K562 (cell line): ENCODE measurements around the gene SBF1. TPM values are rescaled to one million over a fixed set of nuclear protein-coding genes. Genes with fewer than 3 reads are reported as not detected.

Source experiments
- CREBBP ChIP-seq: IDR thresholded peaks from one replicate; pipeline ENCODE4 v1.6.1; 2012; ENCODE audit warnings: low read depth, mild to moderate bottlenecking, control low read depth, inconsistent platforms, low read length
- CREM ChIP-seq: IDR thresholded peaks from 2 replicates; pipeline ENCODE4 v1.6.1; 2014; ENCODE audit warnings: antibody characterized with exemption, low read depth
- EHMT2 ChIP-seq: fragments of 450-650 bp; IDR thresholded peaks from 2 replicates; pipeline ENCODE4 v1.6.1; 2018; ENCODE audit warnings: antibody characterized with exemption
- GTF2F1 ChIP-seq: IDR thresholded peaks from 2 replicates; pipeline ENCODE4 v1.6.1; 2011; ENCODE audit warnings: low read depth, low read length, improper control_type of control experiment
- HLTF ChIP-seq: fragments of 450-650 bp; IDR thresholded peaks from 2 replicates; pipeline ENCODE4 v1.6.1; 2016
- HMGN3 ChIP-seq: IDR thresholded peaks from 2 replicates; pipeline ENCODE4 v1.6.1; 2011; ENCODE audit warnings: borderline replicate concordance, low read depth, mild to moderate bottlenecking, mixed read lengths, low read length; ENCODE audit not compliant: insufficient read length; ENCODE audit errors: extremely low read depth
- KHSRP ChIP-seq: fragments of 450-650 bp; IDR thresholded peaks from 2 replicates; pipeline ENCODE4 v1.6.1; 2017
- MECOM ChIP-seq: fragments of 250-450 bp; sonication (Bioruptor Pico); IDR thresholded peaks from 2 replicates; pipeline ENCODE4 v1.8.0; 2022; ENCODE audit warnings: inconsistent platforms
- NR2C1 ChIP-seq, 2 experiments: fragments of 450-650 bp; IDR thresholded peaks; 2 replicates each; pipeline ENCODE4 v1.6.1; 2017; ENCODE audit warnings: mild to moderate bottlenecking in 2 of 2, antibody characterized with exemption in 1 of 2, inconsistent platforms in 1 of 2, missing compliant biosample characterization in 1 of 2, missing genetic modification characterization in 1 of 2
- RAD21 ChIP-seq, 2 experiments: fragments of 250-450 bp in 1 of 2; fragments of 450-650 bp in 1 of 2; sonication (Bioruptor Pico) in 1 of 2; formaldehyde crosslinking in 1 of 2; IDR thresholded peaks in 1 of 2; conservative IDR thresholded peaks in 1 of 2; 2 replicates each; pipeline versions ENCODE4 v1.4.0 to v1.8.0; 2020 to 2022; ENCODE audit warnings: mild to moderate bottlenecking in 2 of 2, moderate library complexity in 1 of 2
- RB1 ChIP-seq: fragments of 450-650 bp; IDR thresholded peaks from 2 replicates; pipeline ENCODE4 v1.6.1; 2017; ENCODE audit warnings: low read depth, mild to moderate bottlenecking
- RCOR1 ChIP-seq, 2 experiments: IDR thresholded peaks; 2 replicates each; pipeline ENCODE4 v1.6.1; 2012; ENCODE audit warnings: low read depth in 2 of 2, low read length in 2 of 2, borderline replicate concordance in 1 of 2, improper control_type of control experiment in 1 of 2
- SIRT6 ChIP-seq: IDR thresholded peaks from one replicate; pipeline ENCODE4 v1.6.1; 2012; ENCODE audit warnings: low read depth, mild to moderate bottlenecking, control low read depth, inconsistent platforms, low read length, moderate library complexity
- TARDBP ChIP-seq: fragments of 450-650 bp; IDR thresholded peaks from 2 replicates; pipeline ENCODE4 v1.6.1; 2016
- TEAD4 ChIP-seq, 2 experiments: sonication (generic) in 1 of 2; formaldehyde crosslinking in 1 of 2; IDR thresholded peaks; 2 replicates each; pipeline versions ENCODE4 v1.6.1 to v1.8.0; 2012 to 2022; ENCODE audit warnings: borderline replicate concordance in 1 of 2, inconsistent platforms in 1 of 2, low read length in 1 of 2, mild to moderate bottlenecking in 1 of 2, missing genetic modification reagents in 1 of 2
- ZKSCAN3 ChIP-seq: fragments of 250-450 bp; sonication (Bioruptor Pico); IDR thresholded peaks from 2 replicates; pipeline ENCODE4 v1.4.0; 2020
- ZNF354B ChIP-seq: fragments of 250-450 bp; sonication (Bioruptor Pico); IDR thresholded peaks from 2 replicates; pipeline ENCODE4 v1.4.0; 2020
- polyA plus RNA-seq, 8 experiments: library from polyadenylated mRNA; depleted of rRNA in 4 of 8; stranded (reverse) in 5 of 8; unstranded in 3 of 8; fragments of >200 nt; fragmentation: Nextera tagmentation in 2 of 8; fragmentation: Illumina TruSeq in 1 of 8; extraction: Ambion mirVana in 2 of 8; extraction: Trizol in 1 of 8; gene quantifications; 2 replicates each; pipeline versions ENCODE4 v1.2.1 to v1.2.3, GENCODE V29; 2011 to 2014; ENCODE audit warnings: inconsistent platforms in 1 of 8, missing spikeins in 1 of 8
- total RNA-seq, 7 experiments: library from RNA; depleted of rRNA in 6 of 7; stranded (reverse); fragments of >200 nt in 6 of 7; fragmentation: Illumina TruSeq in 2 of 7; extraction: Trizol in 2 of 7; gene quantifications; 2 replicates each; pipeline versions ENCODE4 v1.2.1 to v1.2.3, GENCODE V29; 2011 to 2021; ENCODE audit warnings: low replicate concordance in 1 of 7
- TF ChIP-seq, protein P1 (sequence below): sonication (generic); formaldehyde crosslinking; IDR thresholded peaks from 2 replicates; pipeline ENCODE4 v1.8.0; 2023; ENCODE audit warnings: mild to moderate bottlenecking, missing genetic modification reagents
- TF ChIP-seq, protein P2 (sequence below), 2 experiments: fragments of 450-650 bp; conservative IDR thresholded peaks; 2 replicates each; pipeline ENCODE4 v1.6.1; 2017; ENCODE audit warnings: mild to moderate bottlenecking in 2 of 2, moderate library complexity in 2 of 2
- TF ChIP-seq, protein P3 (sequence below): fragments of 450-650 bp; formaldehyde crosslinking; IDR thresholded peaks from 2 replicates; pipeline ENCODE4 v1.4.0; 2020; ENCODE audit warnings: mild to moderate bottlenecking, moderate library complexity
- TF ChIP-seq, protein P4 (sequence below): conservative IDR thresholded peaks from 2 replicates; pipeline ENCODE4 v1.6.1; 2011; ENCODE audit warnings: low read depth, mild to moderate bottlenecking, low read length; ENCODE audit not compliant: control insufficient read depth
- TF ChIP-seq, protein P5 (sequence below): sonication (generic); IDR thresholded peaks from 2 replicates; pipeline ENCODE4 v1.6.1; 2016

The SBF1 gene
- total and polyA plus RNA-seq, 9 of the 15 experiments (the other 6 are each of a cell fraction or from before 2014, with no cell fraction given) = 0.44 to 50.4 (median 11.4) TPM

GRCh38 chr22:50498322-50498890 lies 23.6 kb upstream of the SBF1 start (continued):
- TF ChIP-seq RAD21 (CRISPR knock-in tag; conservative IDR thresholded peaks at IDR 0.05 in 1 of 2, IDR thresholded peaks at IDR 0.05 in 1 of 2) (peak; percentile 58 to 69), HMGN3 (no peak), RB1 (peak; percentile 84), SIRT6 (no peak), KHSRP (no peak), MECOM (no peak), ZNF354B (CRISPR knock-in tag) (no peak), NR2C1 (IDR thresholded peaks at IDR 0.05) (peak; percentile 47; the same call in 1 of the 2 replicates), NR2C1 (tag; IDR thresholded peaks at IDR 0.05) (peak; percentile 24; the same call in 1 of the 2 replicates), TEAD4 (IDR thresholded peaks at IDR 0.05; ENCODE audit: low read length) (peak; percentile 25; the same call in 1 of the 2 replicates), TEAD4 (CRISPR knock-in tag; IDR thresholded peaks at IDR 0.05; ENCODE audit: borderline replicate concordance) (no peak), GTF2F1 (no peak), RCOR1 (IDR thresholded peaks at IDR 0.05; ENCODE audit: borderline replicate concordance in 1 of 2, low read depth in 2 of 2, low read length in 2 of 2) (peak in 1 of 2 experiments; percentile 20; a peak in 1 of 4 replicates), ZKSCAN3 (no peak), TARDBP (no peak), CREM (peak; percentile 24; the same call in 1 of the 2 replicates), CREBBP (no peak), EHMT2 (peak; percentile 90), HLTF (no peak)
- TF ChIP-seq, protein P1, sequence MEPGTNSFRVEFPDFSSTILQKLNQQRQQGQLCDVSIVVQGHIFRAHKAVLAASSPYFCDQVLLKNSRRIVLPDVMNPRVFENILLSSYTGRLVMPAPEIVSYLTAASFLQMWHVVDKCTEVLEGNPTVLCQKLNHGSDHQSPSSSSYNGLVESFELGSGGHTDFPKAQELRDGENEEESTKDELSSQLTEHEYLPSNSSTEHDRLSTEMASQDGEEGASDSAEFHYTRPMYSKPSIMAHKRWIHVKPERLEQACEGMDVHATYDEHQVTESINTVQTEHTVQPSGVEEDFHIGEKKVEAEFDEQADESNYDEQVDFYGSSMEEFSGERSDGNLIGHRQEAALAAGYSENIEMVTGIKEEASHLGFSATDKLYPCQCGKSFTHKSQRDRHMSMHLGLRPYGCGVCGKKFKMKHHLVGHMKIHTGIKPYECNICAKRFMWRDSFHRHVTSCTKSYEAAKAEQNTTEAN (CRISPR knock-in tag) = no peak
- TF ChIP-seq, protein P2, sequence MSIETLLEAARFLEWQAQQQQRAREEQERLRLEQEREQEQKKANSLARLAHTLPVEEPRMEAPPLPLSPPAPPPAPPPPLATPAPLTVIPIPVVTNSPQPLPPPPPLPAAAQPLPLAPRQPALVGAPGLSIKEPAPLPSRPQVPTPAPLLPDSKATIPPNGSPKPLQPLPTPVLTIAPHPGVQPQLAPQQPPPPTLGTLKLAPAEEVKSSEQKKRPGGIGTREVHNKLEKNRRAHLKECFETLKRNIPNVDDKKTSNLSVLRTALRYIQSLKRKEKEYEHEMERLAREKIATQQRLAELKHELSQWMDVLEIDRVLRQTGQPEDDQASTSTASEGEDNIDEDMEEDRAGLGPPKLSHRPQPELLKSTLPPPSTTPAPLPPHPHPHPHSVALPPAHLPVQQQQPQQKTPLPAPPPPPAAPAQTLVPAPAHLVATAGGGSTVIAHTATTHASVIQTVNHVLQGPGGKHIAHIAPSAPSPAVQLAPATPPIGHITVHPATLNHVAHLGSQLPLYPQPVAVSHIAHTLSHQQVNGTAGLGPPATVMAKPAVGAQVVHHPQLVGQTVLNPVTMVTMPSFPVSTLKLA (conservative IDR thresholded peaks at IDR 0.05) = peak in 1 of 2 experiments; percentile 37; a peak in 2 of 4 replicates
- TF ChIP-seq, protein P3, sequence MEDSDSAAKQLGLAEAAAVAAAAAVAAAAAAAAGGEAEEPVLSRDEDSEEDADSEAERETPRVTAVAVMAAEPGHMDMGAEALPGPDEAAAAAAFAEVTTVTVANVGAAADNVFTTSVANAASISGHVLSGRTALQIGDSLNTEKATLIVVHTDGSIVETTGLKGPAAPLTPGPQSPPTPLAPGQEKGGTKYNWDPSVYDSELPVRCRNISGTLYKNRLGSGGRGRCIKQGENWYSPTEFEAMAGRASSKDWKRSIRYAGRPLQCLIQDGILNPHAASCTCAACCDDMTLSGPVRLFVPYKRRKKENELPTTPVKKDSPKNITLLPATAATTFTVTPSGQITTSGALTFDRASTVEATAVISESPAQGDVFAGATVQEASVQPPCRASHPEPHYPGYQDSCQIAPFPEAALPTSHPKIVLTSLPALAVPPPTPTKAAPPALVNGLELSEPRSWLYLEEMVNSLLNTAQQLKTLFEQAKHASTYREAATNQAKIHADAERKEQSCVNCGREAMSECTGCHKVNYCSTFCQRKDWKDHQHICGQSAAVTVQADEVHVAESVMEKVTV = 0 out of 2 replicates have a peak, but pooled peaks have one; percentile 39
- TF ChIP-seq, protein P4, sequence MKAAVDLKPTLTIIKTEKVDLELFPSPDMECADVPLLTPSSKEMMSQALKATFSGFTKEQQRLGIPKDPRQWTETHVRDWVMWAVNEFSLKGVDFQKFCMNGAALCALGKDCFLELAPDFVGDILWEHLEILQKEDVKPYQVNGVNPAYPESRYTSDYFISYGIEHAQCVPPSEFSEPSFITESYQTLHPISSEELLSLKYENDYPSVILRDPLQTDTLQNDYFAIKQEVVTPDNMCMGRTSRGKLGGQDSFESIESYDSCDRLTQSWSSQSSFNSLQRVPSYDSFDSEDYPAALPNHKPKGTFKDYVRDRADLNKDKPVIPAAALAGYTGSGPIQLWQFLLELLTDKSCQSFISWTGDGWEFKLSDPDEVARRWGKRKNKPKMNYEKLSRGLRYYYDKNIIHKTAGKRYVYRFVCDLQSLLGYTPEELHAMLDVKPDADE = no peak
- TF ChIP-seq, protein P5, sequence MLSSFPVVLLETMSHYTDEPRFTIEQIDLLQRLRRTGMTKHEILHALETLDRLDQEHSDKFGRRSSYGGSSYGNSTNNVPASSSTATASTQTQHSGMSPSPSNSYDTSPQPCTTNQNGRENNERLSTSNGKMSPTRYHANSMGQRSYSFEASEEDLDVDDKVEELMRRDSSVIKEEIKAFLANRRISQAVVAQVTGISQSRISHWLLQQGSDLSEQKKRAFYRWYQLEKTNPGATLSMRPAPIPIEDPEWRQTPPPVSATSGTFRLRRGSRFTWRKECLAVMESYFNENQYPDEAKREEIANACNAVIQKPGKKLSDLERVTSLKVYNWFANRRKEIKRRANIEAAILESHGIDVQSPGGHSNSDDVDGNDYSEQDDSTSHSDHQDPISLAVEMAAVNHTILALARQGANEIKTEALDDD = peak; percentile 70
